K562 (cell line): ENCODE measurements around the gene DNAJA1. TPM values are rescaled to one million over a fixed set of nuclear protein-coding genes. Genes with fewer than 3 reads are reported as not detected.

Source experiments
- ATAC-seq: fragments of 200-7000 bp; cut with Tn5 transposase; 3 replicates; pipeline ENCODE4 v1.9.1; 2020; ENCODE audit warnings: moderate library complexity
- BruUV-seq: library from RNA; stranded (reverse); fragments of 400-500 nt; replicated peaks from 2 replicates; lab custom pipeline; 2021; lab: Mats Ljungman, UMichigan
- CTCF ChIA-PET: fragments of 300-600 bp; formaldehyde crosslinking; extraction: SDS; loops from one replicate; lab custom pipeline; 2021; ENCODE audit warnings: low intra/inter-chr PET ratio; lab: Yijun Ruan, JAX
- POLR2A ChIA-PET: fragments of 300-600, 350-650 bp; sonication (Branson Sonifier 250); formaldehyde crosslinking; extraction: SDS; loops from one replicate; lab custom pipeline; 2021; ENCODE audit warnings: antibody characterized with exemption, inconsistent platforms; lab: Yijun Ruan, JAX
- DNase-seq, 4 experiments: peaks; one replicate each; pipeline versions ENCODE4 v3.0.0 to v3.0.0-alpha.2; 2011 to 2018; ENCODE audit warnings: low spot score in 3 of 4, mixed read lengths in 3 of 4; ENCODE audit errors: extremely low read depth in 1 of 4
- FAIRE-seq: peaks from 2 replicates; lab custom pipeline; 2011; peaks lifted over from hg19 to GRCh38; lab: Jason Lieb, UNC
- H2AFZ ChIP-seq: 2 replicates; pipeline ENCODE4 v1.6.0; 2011; ENCODE audit warnings: low read depth, low read length, control low read depth, inconsistent platforms
- H3K27ac ChIP-seq: fragments of 200-600 bp; 3 replicates; pipeline ENCODE4 v1.8.0; 2011; ENCODE audit warnings: low read depth, mild to moderate bottlenecking, control low read depth, inconsistent platforms, low read length, moderate library complexity, mixed read lengths; ENCODE audit errors: extremely low read depth
- H3K27me3 ChIP-seq, 2 experiments: fragments of 300-600 bp in 1 of 2; 2 replicates in 1 of 2; 3 replicates in 1 of 2; pipeline versions ENCODE4 v1.6.0 to v1.8.0; 2011; ENCODE audit warnings: inconsistent platforms in 2 of 2, low read length in 2 of 2, mild to moderate bottlenecking in 1 of 2, mixed read lengths in 1 of 2, moderate library complexity in 1 of 2; ENCODE audit not compliant: control insufficient read depth in 2 of 2, insufficient read depth in 2 of 2
- H3K36me3 ChIP-seq: fragments of 300-600 bp; 3 replicates; pipeline ENCODE4 v1.8.0; 2011; ENCODE audit warnings: mild to moderate bottlenecking, low read length, inconsistent platforms; ENCODE audit not compliant: control insufficient read depth, insufficient read depth
- H3K4me1 ChIP-seq, 2 experiments: fragments of 200-600 bp in 1 of 2; replicated peaks in 1 of 2; 2 replicates in 1 of 2; 3 replicates in 1 of 2; pipeline versions ENCODE4 v1.5.1 to v1.8.0; 2011; ENCODE audit warnings: inconsistent platforms in 2 of 2, low read length in 2 of 2, mild to moderate bottlenecking in 1 of 2, mixed read lengths in 1 of 2, moderate library complexity in 1 of 2; ENCODE audit not compliant: control insufficient read depth in 2 of 2, insufficient read depth in 2 of 2
- H3K4me2 ChIP-seq: 2 replicates; pipeline ENCODE4 v1.6.1; 2011; ENCODE audit warnings: low read length, control low read depth, inconsistent platforms, mixed read lengths; ENCODE audit not compliant: insufficient read depth
- H3K4me3 ChIP-seq: fragments of 200-600 bp; sonication (generic), shearing (Covaris generic); 2 replicates; pipeline ENCODE4 v1.5.1; 2016; ENCODE audit warnings: control low read depth, inconsistent platforms
- H3K79me2 ChIP-seq: fragments of 200-600 bp; 3 replicates; pipeline ENCODE4 v1.8.0; 2011; ENCODE audit warnings: low read length, inconsistent platforms; ENCODE audit not compliant: control insufficient read depth, insufficient read depth
- H3K9ac ChIP-seq, 2 experiments: 2 replicates each; pipeline versions ENCODE4 v1.6.0 to v1.6.1; 2011; ENCODE audit warnings: low read depth in 2 of 2, low read length in 2 of 2, control low read depth in 1 of 2, inconsistent platforms in 1 of 2, mild to moderate bottlenecking in 1 of 2, mixed read lengths in 1 of 2; ENCODE audit not compliant: insufficient read depth in 1 of 2
- H3K9me1 ChIP-seq: one replicate; pipeline ENCODE4 v1.6.0; 2011; ENCODE audit warnings: inconsistent platforms, mild to moderate bottlenecking, low read length, moderate library complexity; ENCODE audit not compliant: control insufficient read depth, insufficient read depth
- H3K9me3 ChIP-seq: replicated peaks from 2 replicates; pipeline ENCODE4 v1.5.1; 2011; ENCODE audit warnings: low read depth, low read length, inconsistent platforms; ENCODE audit not compliant: control insufficient read depth, insufficient read depth
- H4K20me1 ChIP-seq: replicated peaks from 2 replicates; pipeline ENCODE4 v1.6.1; 2011; ENCODE audit warnings: low read length, inconsistent platforms, mixed read lengths; ENCODE audit not compliant: control insufficient read depth, insufficient read depth
- AFF1 ChIP-seq, 2 experiments: fragments of 450-650 bp; IDR thresholded peaks; 2 replicates each; pipeline ENCODE4 v1.6.1; 2018; ENCODE audit warnings: mild to moderate bottlenecking in 2 of 2, low read depth in 1 of 2; ENCODE audit not compliant: partially characterized antibody in 2 of 2
- KDM5B ChIP-seq: fragments of 200-600 bp; sonication (generic); IDR thresholded peaks from 2 replicates; pipeline ENCODE4 v1.6.1; 2012; ENCODE audit warnings: low read depth, mild to moderate bottlenecking, moderate library complexity, low read length, control low read depth, inconsistent platforms; ENCODE audit not compliant: insufficient replicate concordance
- LCOR ChIP-seq: sonication (generic); formaldehyde crosslinking; IDR thresholded peaks from 2 replicates; pipeline ENCODE4 v1.8.0; 2022; ENCODE audit warnings: mild to moderate bottlenecking, missing genetic modification reagents
- MTA2 ChIP-seq: fragments of 450-650 bp; IDR thresholded peaks from 2 replicates; pipeline ENCODE4 v1.6.1; 2016; ENCODE audit warnings: low read depth
- MTF1 ChIP-seq: fragments of 250-450 bp; sonication (Bioruptor Pico); IDR thresholded peaks from 2 replicates; pipeline ENCODE4 v1.9.0; 2021; ENCODE audit warnings: moderate library complexity, mild to moderate bottlenecking, inconsistent platforms, borderline replicate concordance
- PKNOX1 ChIP-seq: fragments of 450-650 bp; IDR thresholded peaks from 2 replicates; pipeline ENCODE4 v1.6.1; 2016
- POLR2G ChIP-seq: fragments of 200-400 bp; formaldehyde crosslinking; IDR thresholded peaks from 2 replicates; pipeline ENCODE4 v1.6.1; 2017; ENCODE audit warnings: low read depth, mild to moderate bottlenecking, antibody characterized with exemption, low read length, moderate library complexity
- RBFOX2 ChIP-seq: fragments of 200-400 bp; formaldehyde crosslinking; IDR thresholded peaks from 2 replicates; pipeline ENCODE4 v1.6.1; 2017; ENCODE audit warnings: low read depth, mild to moderate bottlenecking, low read length, moderate library complexity
- RFX7 ChIP-seq: fragments of 250-450 bp; sonication (Bioruptor Pico); IDR thresholded peaks from 2 replicates; pipeline ENCODE4 v1.5.1; 2021; ENCODE audit warnings: mild to moderate bottlenecking
- WGBS: fragments of 100-300 bp; shearing (Covaris generic); methylation state at CpG from one replicate; pipeline ENCODE4 v1.1.6; 2016; ENCODE audit warnings: low coverage, mixed read lengths; ENCODE audit not compliant: insufficient coverage; ENCODE audit errors: missing lambda C conversion rate; 5-methylcytosine and 5-hydroxymethylcytosine counted together
- in situ Hi-C: fragments of 300-500 bp; cut with MboI; formaldehyde crosslinking; loops from 4 replicates; pipeline ENCODE4 v1.15.0; 2018; ENCODE audit warnings: inconsistent platforms, mixed read lengths
- intact Hi-C: fragments of 100-400 bp; cut with micrococcal nuclease; formaldehyde crosslinking; loops from 2 replicates; pipeline ENCODE4 v1.14.2; 2022
- polyA plus RNA-seq, 8 experiments: library from polyadenylated mRNA; depleted of rRNA in 4 of 8; stranded (reverse) in 5 of 8; unstranded in 3 of 8; fragments of >200 nt; fragmentation: Nextera tagmentation in 2 of 8; fragmentation: Illumina TruSeq in 1 of 8; extraction: Ambion mirVana in 2 of 8; extraction: Trizol in 1 of 8; gene quantifications; 2 replicates each; pipeline versions ENCODE4 v1.2.1 to v1.2.3, GENCODE V29; 2011 to 2014; ENCODE audit warnings: inconsistent platforms in 1 of 8, missing spikeins in 1 of 8
- total RNA-seq, 7 experiments: library from RNA; depleted of rRNA in 6 of 7; stranded (reverse); fragments of >200 nt in 6 of 7; fragmentation: Illumina TruSeq in 2 of 7; extraction: Trizol in 2 of 7; gene quantifications; 2 replicates each; pipeline versions ENCODE4 v1.2.1 to v1.2.3, GENCODE V29; 2011 to 2021; ENCODE audit warnings: low replicate concordance in 1 of 7

DNAJA1 gene
- total and polyA plus RNA-seq, 9 of the 15 experiments (the other 6 are each of a cell fraction or from before 2014, with no cell fraction given), result 109 to 359 (median 175) TPM

GRCh38 chr9:33019797-33020196 is 5.3 kb upstream of the DNAJA1 start:
- in situ Hi-C loops, result no loop called here

More at GRCh38 chr9:33019797-33020196, 5.3 kb upstream of the DNAJA1 start:
- CTCF ChIA-PET, result no interaction called here
- Histone ChIP-seq H3K36me3 (peaks cover 50% of the 10 kb centered on the region; the same call in 2 of the 3 replicates), H3K27ac (no peak overlapping the region), H3K9ac (no peak overlapping the region), H3K79me2 (peaks cover 70% of the 10 kb centered on the region), H3K4me1 (peaks cover 8 to 11% of the 10 kb centered on the region in 2 experiments; a peak in 4 of 5 replicates), H3K9me1 (no peaks in the 10 kb centered on the region), H2AFZ (no peak overlapping the region), H3K4me3 (no peak overlapping the region), H3K9me3 (no peaks in the 10 kb centered on the region), H3K27me3 (no peaks in the 10 kb centered on the region), H4K20me1 (0 out of 2 replicates have a peak, but pooled peaks cover 4% of the 10 kb centered on the region), H3K4me2 (no peak overlapping the region)
- POLR2A ChIA-PET, result interaction anchor here (0.6 to 1.2 kb wide), 2 partner anchors 16 to 63 kb away, joined by 3 read pairs; no protein-coding TSS in a partner anchor
- FAIRE-seq (no peak), DNase-seq (no peak), ATAC-seq (no peak)
- 95% methylated on average over 17 of the region's 25 CpGs for WGBS
- intact Hi-C loops, result no loop called here
- no TSS peak for BruUV-seq
- TF ChIP-seq MTF1 (CRISPR knock-in tag) (no peak), RFX7 (no peak), RBFOX2 (peak; percentile 36; the same call in 1 of the 2 replicates), KDM5B (no peak), PKNOX1 (no peak), LCOR (CRISPR knock-in tag) (no peak), POLR2G (peak; percentile 50), AFF1 (IDR thresholded peaks at IDR 0.05; ENCODE audit: low read depth in 1 of 2, partially characterized antibody in 2 of 2) (no peak), MTA2 (no peak)
